SH-SY5Y (cell line): ENCODE data around the gene CCND3.

ENCODE experiments used
- GATA2 ChIP-seq: IDR thresholded peaks from 2 replicates; pipeline ENCODE4 v1.6.1; 2011; ENCODE audit warnings: mild to moderate bottlenecking, low read depth, low read length
- GATA3 ChIP-seq: IDR thresholded peaks from 2 replicates; pipeline ENCODE4 v1.6.1; 2011; ENCODE audit warnings: low read depth, mild to moderate bottlenecking, low read length, moderate library complexity

- TF ChIP-seq GATA2 (no peak), GATA3 (no peak)
These were observed 54.3 kb downstream of the CCND3 start for GRCh38 chr6:41887331-41887751.
